ENCODE measurements around the gene MEOX1.
"Not testable (repeated sequence)": the region's sequence is repeated elsewhere in the genome, so short reads cannot be mapped to it uniquely, and the experiment has no call there.

MEOX1 gene

DNA sequence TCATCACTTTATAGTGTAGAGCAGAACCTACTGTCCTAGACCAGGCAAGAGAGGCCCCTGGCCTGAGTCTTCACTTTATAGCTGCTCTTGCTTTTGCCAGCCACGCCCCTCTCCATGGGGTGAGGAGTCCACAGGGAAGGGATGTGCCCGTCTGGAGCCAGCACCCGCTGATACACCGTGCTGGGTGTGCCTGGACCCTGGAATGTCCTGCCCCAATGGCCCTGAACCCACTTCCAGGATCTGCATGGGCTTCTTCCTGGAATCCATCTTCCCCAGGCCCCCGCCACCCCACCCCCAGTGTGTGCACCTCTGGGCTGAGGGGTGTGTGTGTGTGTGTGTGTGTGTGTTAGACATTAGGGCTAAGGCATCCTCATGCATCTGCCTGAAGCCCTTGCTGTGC, 44.9 kb downstream of the MEOX1 start:
- no peak for DNase-seq (ENCODE audit: low read depth)

GRCh38 chr17:43616421-43616820, 45.3 kb downstream of the MEOX1 start:
- DNase-seq (ENCODE audit: low read depth): no peak

DNA sequence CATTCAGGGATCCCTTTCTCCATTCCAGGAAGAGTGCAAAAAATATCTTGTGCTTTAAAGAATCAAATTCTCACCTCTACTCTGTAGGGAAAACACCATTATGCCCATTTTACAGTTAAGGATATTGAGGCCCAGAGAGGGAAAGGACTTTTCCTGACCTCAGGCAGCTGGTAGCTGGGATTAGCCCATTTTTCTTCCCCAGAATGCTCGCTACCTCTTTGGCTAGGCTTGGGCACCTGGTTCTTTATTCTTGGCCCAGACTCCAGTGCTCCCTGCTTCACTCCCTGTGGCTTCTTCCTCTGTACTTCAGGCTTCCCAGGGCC, 45.7 kb downstream of the MEOX1 start:
- DNase-seq (ENCODE audit: low read depth): no peak

DNA sequence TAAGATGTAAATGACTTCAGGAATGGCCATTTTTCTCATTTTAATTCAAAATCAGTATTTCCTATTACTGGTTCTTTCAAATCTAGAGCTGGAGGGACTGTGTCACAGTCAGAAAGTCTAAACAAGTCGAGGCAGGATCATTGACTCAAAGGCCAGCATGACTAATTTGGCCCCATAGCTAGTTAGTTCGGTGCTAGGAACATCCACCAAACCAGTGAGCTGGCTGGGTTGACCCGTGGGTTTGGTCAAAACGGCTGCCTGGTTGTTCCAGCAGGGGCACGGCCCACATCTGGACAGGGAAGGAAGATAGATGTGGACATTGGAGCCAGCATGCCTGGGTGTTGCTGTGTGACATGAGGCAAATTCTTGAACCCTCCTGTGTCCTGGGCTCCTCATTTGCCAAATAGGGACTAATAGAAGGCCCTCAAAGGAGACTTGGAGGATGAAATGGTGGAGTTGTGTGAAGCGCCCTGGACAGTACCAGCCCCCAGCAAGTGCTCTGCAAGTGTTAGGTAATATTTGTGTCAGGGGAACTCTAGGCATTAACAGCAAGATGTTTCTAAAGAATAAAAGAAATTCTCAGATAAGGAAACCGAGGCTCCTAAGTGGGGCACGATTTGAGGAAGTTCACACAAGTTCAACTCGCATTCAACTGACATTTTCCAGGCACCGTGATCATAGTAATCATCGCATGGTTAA, 46.2 kb downstream of the MEOX1 start:
- no peak for DNase-seq (ENCODE audit: low read depth)

DNA sequence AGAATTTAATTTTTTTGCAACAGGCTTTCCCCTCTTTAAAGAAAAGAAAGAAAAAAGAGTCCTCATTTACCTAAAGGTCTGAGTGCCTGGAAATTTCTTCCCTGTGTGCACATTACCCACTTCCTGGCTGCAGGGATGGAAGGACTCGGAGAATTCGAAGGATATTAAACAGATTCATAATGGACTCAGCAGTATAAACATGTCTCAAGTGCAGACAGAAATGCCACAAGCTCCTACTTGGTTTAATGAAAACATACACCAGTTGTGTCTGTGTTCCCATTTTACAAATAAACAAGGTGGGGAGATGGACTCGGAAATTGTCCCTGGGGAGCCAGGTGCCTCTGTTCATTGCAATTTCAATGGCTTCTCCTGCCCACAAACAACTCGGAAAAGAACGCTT, 47.2 kb downstream of the MEOX1 start:
- no peak for DNase-seq (ENCODE audit: low read depth)

DNA sequence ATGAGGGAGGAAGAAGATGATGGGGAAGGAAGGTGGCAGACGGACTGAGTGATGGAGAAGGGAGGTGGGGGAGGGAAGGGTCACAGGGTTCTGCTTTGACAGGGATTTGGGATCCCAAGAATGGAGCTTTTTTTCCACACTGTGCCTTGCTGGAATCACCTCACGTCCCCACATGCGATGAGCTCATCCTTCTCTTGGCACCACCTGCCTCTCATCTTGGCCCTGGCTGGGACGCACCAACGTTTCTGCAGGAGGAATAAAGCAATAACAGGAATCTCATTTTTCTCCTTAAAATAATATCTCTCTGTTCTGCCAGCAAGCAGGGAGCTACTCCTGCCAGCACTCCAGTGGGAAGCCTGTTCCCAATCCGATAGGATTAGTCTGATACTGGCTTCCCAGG, 47.8 kb downstream of the MEOX1 start:
- DNase-seq (ENCODE audit: low read depth): no peak

GRCh38 chr17:43612515-43612914, 49.2 kb downstream of the MEOX1 start:
- DNase-seq (ENCODE audit: low read depth): no peak

- no peak for DNase-seq (ENCODE audit: low read depth)
Measured at GRCh38 chr17:43611230-43611969, 50.3 kb downstream of the MEOX1 start.

DNA sequence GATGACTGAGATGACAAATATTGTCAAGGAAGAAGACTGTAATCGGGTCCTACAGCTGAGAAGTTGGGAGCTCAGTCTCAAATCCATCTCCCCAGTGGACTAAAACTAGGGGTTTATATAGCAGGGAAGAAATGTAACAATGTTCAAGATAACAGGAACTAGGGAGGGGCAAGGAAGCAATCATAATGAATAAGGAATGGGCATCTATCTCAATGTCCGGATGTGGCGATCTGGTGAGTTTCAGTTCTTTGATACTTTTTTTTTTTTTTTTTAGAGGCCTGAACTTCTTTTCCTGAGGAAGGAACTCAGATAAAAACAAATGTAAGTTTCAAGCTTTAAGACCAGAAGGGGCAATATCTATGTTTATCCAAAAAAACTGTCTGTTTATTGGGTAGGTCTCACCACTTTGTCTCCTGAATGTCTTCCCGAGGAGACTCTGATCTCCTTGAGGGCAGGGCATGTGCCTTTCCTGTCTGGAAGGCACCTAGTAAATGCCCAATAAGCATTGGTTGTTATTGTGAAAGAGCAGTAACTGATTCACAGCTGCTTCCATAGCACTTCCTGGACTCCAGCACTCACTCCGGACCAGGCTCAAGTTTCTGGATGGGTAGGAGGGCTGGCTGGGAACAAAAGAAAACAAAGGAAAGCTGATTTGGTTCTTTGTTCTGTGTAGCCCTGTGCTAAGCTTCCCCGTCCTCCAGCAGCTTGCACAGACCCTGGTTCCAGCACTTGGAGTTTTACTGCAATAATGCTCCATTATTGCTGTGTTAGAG, 51.9 kb downstream of the MEOX1 start:
- no peak for DNase-seq (ENCODE audit: low read depth)

GRCh38 chr17:43608313-43608712, 53.4 kb downstream of the MEOX1 start:
- no peak for DNase-seq (ENCODE audit: low read depth)

GRCh38 chr17:43604549-43604948, 57.2 kb downstream of the MEOX1 start:
- no peak for DNase-seq (ENCODE audit: low read depth)

DNA sequence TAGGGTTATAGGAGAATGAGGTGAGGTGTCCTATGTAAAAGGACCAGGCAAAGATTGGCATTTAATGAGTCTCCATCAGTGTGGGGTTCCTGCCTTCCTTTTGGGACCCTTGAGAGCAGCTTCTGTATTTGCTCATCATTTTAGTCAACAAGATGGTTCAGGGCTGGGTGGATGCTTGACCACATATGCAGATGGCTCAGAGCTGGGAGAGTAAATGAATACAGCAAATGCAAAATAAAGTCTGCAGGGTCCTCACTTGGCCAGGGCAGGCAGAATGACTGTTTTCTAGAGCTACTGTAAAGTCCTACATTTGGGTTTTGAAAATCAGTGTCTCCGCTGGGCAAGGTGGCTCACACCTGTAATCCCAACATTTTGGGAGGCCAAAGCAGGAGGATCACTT, 58.4 kb downstream of the MEOX1 start:
- DNase-seq (ENCODE audit: low read depth): no peak

- not testable (repeated sequence) for DNase-seq (ENCODE audit: low read depth)
Measured at GRCh38 chr17:43602556-43602955, 59.2 kb downstream of the MEOX1 start.

DNA sequence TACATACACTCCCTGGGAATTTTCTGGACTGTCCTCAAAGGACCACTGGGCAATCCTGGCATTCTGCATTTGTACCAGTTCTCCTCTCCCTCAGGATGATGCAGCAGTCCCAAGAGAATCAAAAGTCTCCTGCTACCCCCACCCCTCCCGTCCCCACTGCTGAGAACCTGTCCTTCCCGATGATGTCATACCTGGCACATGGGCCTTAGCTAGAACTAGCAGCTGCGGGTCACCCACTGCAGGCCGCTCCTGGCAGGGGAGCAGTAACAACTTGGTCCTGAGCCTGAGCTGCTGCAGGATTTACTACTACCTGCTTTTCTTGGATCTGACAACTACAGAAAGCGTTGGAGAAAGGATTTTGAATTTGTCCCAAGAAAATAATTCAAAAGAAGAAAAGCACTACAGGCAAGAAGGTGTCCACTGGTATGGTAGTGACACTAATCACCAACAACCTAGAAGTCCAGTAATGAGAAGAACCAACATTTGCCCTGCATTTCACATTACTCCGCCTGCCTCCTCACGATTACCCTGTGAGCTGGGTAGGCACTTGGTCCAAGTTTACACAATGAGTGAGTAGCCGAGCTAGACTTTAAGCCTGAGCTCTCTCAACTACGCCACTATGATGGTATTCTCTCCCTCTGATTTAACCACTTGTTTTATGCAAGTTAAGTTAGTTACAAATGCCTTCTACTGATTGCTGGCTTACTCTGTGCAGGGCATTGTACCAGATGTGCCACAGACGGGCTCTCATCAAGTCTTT, 60.3 kb downstream of the MEOX1 start:
- DNase-seq (ENCODE audit: low read depth): no peak

DNA sequence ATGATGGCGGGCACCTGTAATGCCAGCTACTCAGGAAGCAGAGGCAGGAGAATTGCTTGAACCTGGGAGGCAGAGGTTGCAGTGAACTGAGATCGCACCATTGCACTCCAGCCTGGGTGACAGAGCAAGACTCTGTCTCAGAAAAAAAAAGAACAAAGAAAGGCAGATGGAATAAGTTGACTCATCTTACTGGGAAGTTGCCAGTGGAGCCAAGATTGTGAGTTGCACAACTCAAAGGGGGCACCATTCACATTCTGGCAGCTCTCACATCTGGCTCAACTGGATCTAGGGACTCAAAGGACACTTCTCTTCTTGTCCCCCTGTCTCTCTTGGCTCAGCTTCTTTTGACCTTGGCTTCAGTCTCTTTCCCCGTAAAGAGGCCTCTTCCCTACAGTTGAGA, 61.9 kb downstream of the MEOX1 start:
- peak; percentile 65 for DNase-seq (ENCODE audit: low read depth)

DNA sequence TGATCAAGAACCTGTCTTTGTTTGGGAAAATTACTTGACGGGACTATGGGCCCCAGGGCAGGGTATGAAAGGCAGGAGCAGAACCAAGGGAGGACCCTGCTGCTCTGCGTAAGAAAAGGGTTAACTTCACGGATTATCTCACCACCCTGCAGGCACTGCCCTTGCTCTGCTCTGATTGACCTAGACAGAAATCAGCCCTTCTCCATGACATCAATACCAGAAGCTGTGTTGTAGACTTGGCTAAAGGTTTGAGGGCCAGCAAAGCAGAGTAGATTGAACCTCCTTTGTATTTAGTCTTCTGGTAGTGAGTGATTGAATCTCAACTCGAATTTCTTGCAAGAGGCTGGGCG, 62.7 kb downstream of the MEOX1 start:
- DNase-seq (ENCODE audit: low read depth): no peak

GRCh38 chr17:43598357-43599045, 63.2 kb downstream of the MEOX1 start:
- DNase-seq (ENCODE audit: low read depth): no peak

DNA sequence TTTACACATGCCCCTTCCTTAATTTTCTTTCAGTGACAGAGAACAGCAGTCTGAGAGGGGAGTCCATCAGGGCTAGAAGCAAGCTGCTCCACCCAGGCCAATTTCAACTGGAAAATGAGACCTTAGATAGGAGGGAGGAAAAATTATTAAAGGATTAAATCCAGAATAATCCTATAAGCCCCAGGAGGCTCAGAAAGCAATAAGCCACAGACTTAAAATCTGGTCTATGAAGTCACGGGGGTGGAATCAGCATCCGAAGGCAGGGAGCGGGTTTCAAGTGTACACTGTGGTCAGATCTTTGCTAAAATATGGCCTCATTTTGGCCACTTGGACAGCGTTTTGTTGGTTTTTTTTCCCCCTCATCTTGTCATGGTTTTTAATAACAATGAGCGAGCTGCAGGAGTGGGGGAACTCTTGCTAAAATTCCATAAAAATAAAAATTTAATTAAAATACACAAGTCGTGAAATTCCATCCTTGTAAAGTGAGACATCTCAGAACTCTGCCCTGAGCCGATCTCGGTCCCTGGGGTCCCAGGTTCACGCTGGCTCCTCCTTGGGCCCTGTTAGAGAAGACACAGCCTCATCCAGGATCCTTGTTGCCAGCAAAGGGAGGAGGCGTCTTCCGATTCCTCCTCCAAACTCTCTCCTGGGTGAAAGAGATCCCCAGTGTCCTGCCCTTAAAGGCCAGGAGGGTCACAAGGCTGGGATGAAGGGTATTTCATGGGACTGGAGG, 63.9 kb downstream of the MEOX1 start:
- no peak for DNase-seq (ENCODE audit: low read depth)

GRCh38 chr17:43595466-43595865, 66.3 kb downstream of the MEOX1 start:
- DNase-seq (ENCODE audit: low read depth): no peak

DNA sequence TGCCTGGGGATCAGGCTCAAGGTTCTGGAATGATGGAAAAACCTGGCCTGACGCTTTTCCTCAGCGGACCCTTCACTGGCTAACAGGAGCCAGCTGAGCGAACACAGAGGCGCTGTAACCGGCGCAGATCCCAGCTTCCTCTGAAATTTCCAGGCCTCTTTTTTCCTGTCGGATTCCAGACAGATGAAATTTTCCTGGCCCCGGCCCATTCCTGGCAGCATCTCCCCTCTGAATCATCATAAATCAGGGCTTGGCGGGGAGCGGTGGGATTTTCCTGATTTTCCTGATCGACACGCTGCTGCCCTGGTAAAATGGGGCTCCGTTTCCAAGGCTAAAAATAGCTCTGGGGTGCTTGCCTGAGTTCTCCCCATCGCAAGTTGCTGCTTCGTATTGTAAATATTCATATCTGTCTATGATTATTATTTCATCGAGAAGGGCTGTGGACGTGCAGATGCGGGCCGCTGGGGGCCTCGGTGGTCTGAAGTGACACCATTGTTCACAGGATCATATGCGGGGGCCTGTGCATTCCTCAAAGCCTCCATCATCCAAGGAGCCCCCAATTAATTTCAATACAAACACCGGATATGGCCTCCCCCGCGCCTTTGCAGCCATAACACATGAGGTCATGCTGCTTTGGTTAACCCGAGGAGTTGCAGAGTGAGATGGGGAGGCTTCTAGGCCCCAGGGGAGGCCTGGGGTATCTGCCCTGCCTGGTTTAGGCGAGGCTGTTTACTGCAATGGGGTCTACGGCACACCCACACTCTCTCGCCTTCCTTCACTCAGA, 69.8 kb downstream of the MEOX1 start:
- DNase-seq (ENCODE audit: low read depth): peak; percentile 56

All from GM04504 (cell line).